HepG2 (cell line): Measurements from ENCODE around the gene DLEC1. TPM values are rescaled to one million over a fixed set of nuclear protein-coding genes. Genes with fewer than 3 reads are reported as not detected.

Source experiments
- ATAC-seq: fragments of 200-7000 bp; cut with Tn5 transposase; 3 replicates; pipeline ENCODE4 v1.9.1; 2020; ENCODE audit warnings: mild to moderate bottlenecking, moderate library complexity
- BruUV-seq: library from RNA; stranded (reverse); fragments of 400-500 nt; replicated peaks from 2 replicates; lab custom pipeline; 2021; lab: Mats Ljungman, UMichigan
- CTCF ChIA-PET: fragments of 300-600 bp; formaldehyde crosslinking; extraction: SDS; loops from one replicate; lab custom pipeline; 2021; ENCODE audit warnings: low total read pairs, inconsistent platforms, low intra/inter-chr PET ratio; lab: Yijun Ruan, JAX
- POLR2A ChIA-PET: fragments of 350-600 bp; sonication (Branson Sonifier 250); formaldehyde crosslinking; loops from one replicate; lab custom pipeline; 2020; ENCODE audit warnings: antibody characterized with exemption, inconsistent platforms; lab: Yijun Ruan, JAX
- DNase-seq: peaks from one replicate; pipeline ENCODE4 v3.0.0-alpha.2; 2015; ENCODE audit warnings: low spot score
- FAIRE-seq: peaks from 3 replicates; lab custom pipeline; 2011; peaks lifted over from hg19 to GRCh38; lab: Jason Lieb, UNC
- H2AFZ ChIP-seq: one replicate; pipeline ENCODE4 v1.6.1; 2011; ENCODE audit warnings: low read length, inconsistent platforms
- H3K27ac ChIP-seq: fragments of 300-600 bp; 3 replicates; pipeline ENCODE4 v1.8.0; 2011; ENCODE audit warnings: mixed run types, mild to moderate bottlenecking, mixed read lengths, low read length, inconsistent platforms; ENCODE audit not compliant: insufficient read depth; ENCODE audit errors: extremely low read length
- H3K27me3 ChIP-seq, 2 experiments: fragments of 200-600 bp in 1 of 2; 2 replicates in 1 of 2; 3 replicates in 1 of 2; pipeline versions ENCODE4 v1.6.0 to v1.8.0; 2011; ENCODE audit warnings: low read length in 2 of 2, mild to moderate bottlenecking in 2 of 2, moderate library complexity in 2 of 2, inconsistent platforms in 1 of 2; ENCODE audit not compliant: insufficient read depth in 2 of 2, control insufficient read depth in 1 of 2
- H3K36me3 ChIP-seq, 2 experiments: fragments of 200-600 bp in 1 of 2; replicated peaks in 1 of 2; 2 replicates in 1 of 2; 3 replicates in 1 of 2; pipeline versions ENCODE4 v1.5.1 to v1.8.0; 2011; ENCODE audit warnings: low read length in 2 of 2, inconsistent platforms in 1 of 2; ENCODE audit not compliant: insufficient read depth in 2 of 2, control insufficient read depth in 1 of 2
- H3K4me1 ChIP-seq: 2 replicates; pipeline ENCODE4 v1.5.1; 2012; ENCODE audit warnings: low read length, inconsistent platforms; ENCODE audit not compliant: insufficient read depth
- H3K4me2 ChIP-seq: 2 replicates; pipeline ENCODE4 v1.6.0; 2011; ENCODE audit warnings: low read depth, low read length, inconsistent platforms
- H3K4me3 ChIP-seq, 3 experiments: fragments of 200-600 bp in 1 of 3; sonication (generic), shearing (Covaris generic) in 1 of 3; replicated peaks in 1 of 3; 2 replicates each; pipeline ENCODE4 v1.5.1; 2011 to 2016; ENCODE audit warnings: low read length in 3 of 3, inconsistent platforms in 2 of 3, low read depth in 2 of 3, mild to moderate bottlenecking in 2 of 3, control low read depth in 1 of 3, mixed read lengths in 1 of 3; ENCODE audit not compliant: insufficient read depth in 1 of 3
- H3K79me2 ChIP-seq: one replicate; pipeline ENCODE4 v1.6.1; 2011; ENCODE audit warnings: low read length, inconsistent platforms; ENCODE audit not compliant: insufficient read depth
- H3K9ac ChIP-seq: 2 replicates; pipeline ENCODE4 v1.6.0; 2011; ENCODE audit warnings: mild to moderate bottlenecking, low read depth, low read length, inconsistent platforms; ENCODE audit not compliant: insufficient read depth
- H3K9me3 ChIP-seq: 2 replicates; pipeline ENCODE4 v1.5.1; 2012; ENCODE audit warnings: mild to moderate bottlenecking, low read length
- H4K20me1 ChIP-seq: 2 replicates; pipeline ENCODE4 v1.6.0; 2011; ENCODE audit warnings: inconsistent platforms, mild to moderate bottlenecking, low read length, moderate library complexity; ENCODE audit not compliant: insufficient read depth
- ARNT ChIP-seq: fragments of 450-650 bp; IDR thresholded peaks from 2 replicates; pipeline ENCODE4 v1.6.1; 2017
- ATM ChIP-seq: fragments of 450-650 bp; IDR thresholded peaks from 2 replicates; pipeline ENCODE4 v1.7.1; 2017; ENCODE audit warnings: mild to moderate bottlenecking, borderline replicate concordance
- FOXA1 ChIP-seq, 2 experiments: fragments of 450-650 bp in 1 of 2; sonication (generic) in 1 of 2; formaldehyde crosslinking in 1 of 2; IDR thresholded peaks; 2 replicates each; pipeline versions ENCODE4 v1.4.0 to v1.6.1; 2016 to 2020; ENCODE audit warnings: missing genetic modification reagents in 1 of 2
- JUNB ChIP-seq: sonication (generic); formaldehyde crosslinking; IDR thresholded peaks from 2 replicates; pipeline ENCODE4 v1.8.0; 2022; ENCODE audit warnings: missing genetic modification reagents, mild to moderate bottlenecking, borderline replicate concordance
- MAFF ChIP-seq: IDR thresholded peaks from 2 replicates; pipeline ENCODE4 v1.6.1; 2011; ENCODE audit warnings: low read depth, low read length, improper control_type of control experiment
- NR2F6 ChIP-seq, 2 experiments: IDR thresholded peaks; 2 replicates each; pipeline ENCODE4 v1.6.1; 2016; ENCODE audit warnings: antibody characterized with exemption in 1 of 2, mild to moderate bottlenecking in 1 of 2
- RBFOX2 ChIP-seq: fragments of 200-400 bp; formaldehyde crosslinking; IDR thresholded peaks from 2 replicates; pipeline ENCODE4 v1.6.1; 2017; ENCODE audit warnings: low read depth, mild to moderate bottlenecking, low read length
- SOX5 ChIP-seq: IDR thresholded peaks from 2 replicates; pipeline ENCODE4 v1.6.1; 2016; ENCODE audit warnings: borderline replicate concordance
- ZNF629 ChIP-seq: sonication (generic); formaldehyde crosslinking; conservative IDR thresholded peaks from 2 replicates; pipeline ENCODE4 v1.5.0; 2020; ENCODE audit warnings: missing genetic modification reagents
- WGBS: methylation state at CpG from one replicate; pipeline ENCODE4 v1.1.6; 2017; ENCODE audit warnings: low lambda C conversion rate; 5-methylcytosine and 5-hydroxymethylcytosine counted together
- in situ Hi-C: cut with HindIII; loops from 2 replicates; pipeline ENCODE4 v1.10.0; 2017; ENCODE audit warnings: low pct_unique_long_range_greater_than_20kb; ENCODE audit not compliant: extremely low pct_ligation_motif_present
- intact Hi-C: fragments of 100-400 bp; cut with micrococcal nuclease; formaldehyde crosslinking; loops from one replicate; pipeline ENCODE4 v1.10.0; 2022; ENCODE audit not compliant: unreplicated experiment
- polyA plus RNA-seq, 8 experiments: library from polyadenylated mRNA; depleted of rRNA in 3 of 8; stranded (reverse) in 7 of 8; unstranded in 1 of 8; fragments of >200 nt; fragmentation: Illumina TruSeq in 4 of 8; extraction: Trizol in 4 of 8; gene quantifications; 2 replicates each; pipeline versions ENCODE4 v1.2.1 to v1.2.3, GENCODE V29; 2011 to 2016; ENCODE audit warnings: low read depth in 4 of 8, missing spikeins in 1 of 8, mixed read lengths in 1 of 8; ENCODE audit not compliant: insufficient read depth in 1 of 8
- total RNA-seq, 5 experiments: library from RNA; depleted of rRNA; stranded (reverse); fragments of >200 nt; fragmentation: Illumina TruSeq; extraction: Trizol; gene quantifications; 2 replicates each; pipeline ENCODE4 v1.2.3, GENCODE V29; 2016; ENCODE audit warnings: low read depth in 1 of 5
- TF ChIP-seq, protein P1 (sequence below): sonication (generic); formaldehyde crosslinking; IDR thresholded peaks from 2 replicates; pipeline ENCODE4 v1.4.0; 2020; ENCODE audit warnings: missing genetic modification reagents
- TF ChIP-seq, protein P2 (sequence below): sonication (generic); formaldehyde crosslinking; IDR thresholded peaks from 2 replicates; pipeline ENCODE4 v1.5.0; 2020; ENCODE audit warnings: missing genetic modification reagents, mild to moderate bottlenecking, borderline replicate concordance
- TF ChIP-seq, protein P3 (sequence below): sonication (generic); formaldehyde crosslinking; IDR thresholded peaks from 2 replicates; pipeline ENCODE4 v1.8.1; 2023; ENCODE audit warnings: mild to moderate bottlenecking, missing genetic modification reagents

DLEC1 gene
- total and polyA plus RNA-seq, 2 of the 13 experiments (the other 11 are each of a cell fraction or from before 2014, with no cell fraction given) = 0.09 TPM; not detected in 1

DNA sequence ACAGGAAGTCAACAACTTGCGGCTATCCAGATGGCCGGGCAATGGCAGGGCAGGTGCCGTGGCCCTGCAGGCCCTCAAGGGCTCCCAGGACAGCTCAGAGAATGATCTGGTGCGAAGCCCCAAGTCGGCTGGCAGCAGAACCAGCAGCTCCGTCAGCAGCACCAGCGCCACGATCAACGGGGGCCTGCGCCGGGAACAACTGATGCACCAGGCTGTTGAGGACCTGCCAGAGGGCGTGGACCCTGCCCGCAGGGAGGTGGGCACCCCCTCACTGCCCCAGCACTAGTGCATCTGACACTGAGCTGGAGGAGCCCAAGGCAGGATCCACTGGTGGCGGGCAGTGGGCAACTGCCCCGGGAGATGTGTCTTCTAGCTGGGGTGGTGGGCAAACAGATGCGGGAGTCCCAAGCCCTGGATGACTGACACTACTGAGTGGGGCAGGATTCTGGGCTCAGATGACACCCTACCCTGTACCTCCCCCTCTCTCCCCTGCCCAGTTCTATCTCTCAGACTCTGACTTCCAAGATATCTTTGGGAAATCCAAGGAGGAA lies 32.5 kb upstream of the DLEC1 start:
- WGBS = 98% methylated on average over 11 of the region's 16 CpGs
- H3K4me2 ChIP-seq = no peak overlapping the region
- FAIRE-seq (no peak), ATAC-seq (no peak), DNase-seq (no peak)
- intact Hi-C loops (no loop called here), in situ Hi-C loops (no loop called here)
- ChIA-PET CTCF (no interaction called here), POLR2A (no interaction called here)
- no peak overlapping the region for H3K9ac ChIP-seq
- no peak overlapping the region for H3K4me3 ChIP-seq
- no peaks in the 10 kb centered on the region for H3K79me2 ChIP-seq
- no peaks in the 10 kb centered on the region for H3K9me3 ChIP-seq
- H4K20me1 ChIP-seq = no peaks in the 10 kb centered on the region
- H3K27ac ChIP-seq = no peak overlapping the region
- no TSS peak for BruUV-seq
- no peak overlapping the region for H2AFZ ChIP-seq
- peaks cover 47% of the 10 kb centered on the region for H3K4me1 ChIP-seq
- TF ChIP-seq JUNB (CRISPR knock-in tag) = no peak
- TF ChIP-seq RBFOX2 = peak; percentile 36; the same call in 1 of the 2 replicates
- no peak for TF ChIP-seq MAFF
- H3K36me3 ChIP-seq = no peaks in the 10 kb centered on the region; a peak in 2 of 5 replicates
- H3K27me3 ChIP-seq = no peaks in the 10 kb centered on the region; a peak in 2 of 5 replicates

DNA sequence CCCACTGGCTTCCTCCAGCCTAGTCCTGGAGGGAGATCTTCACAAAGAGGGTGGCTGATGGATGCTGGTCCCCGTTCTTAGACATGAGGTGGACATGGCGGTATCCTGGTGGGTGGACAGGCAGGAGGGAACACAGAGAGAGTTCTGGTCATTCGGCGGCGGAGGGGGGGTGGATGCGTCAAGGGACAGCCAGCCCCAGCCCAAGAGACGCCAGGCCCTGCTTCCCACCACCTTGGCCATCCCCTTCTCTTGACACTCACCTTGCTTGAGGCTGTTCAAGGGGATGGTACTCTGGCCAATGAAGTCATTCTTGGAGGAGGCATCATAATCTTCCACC lies 31.3 kb upstream of the DLEC1 start:
- TF ChIP-seq SOX5 (CRISPR knock-in tag) (no peak), FOXA1 (IDR thresholded peaks at IDR 0.05) (no peak), FOXA1 (CRISPR knock-in tag; IDR thresholded peaks at IDR 0.05) (no peak), ARNT (no peak), ATM (no peak), ZNF629 (CRISPR knock-in tag) (no peak), NR2F6 (IDR thresholded peaks at IDR 0.05) (no peak), NR2F6 (CRISPR knock-in tag; IDR thresholded peaks at IDR 0.05) (no peak)
- TF ChIP-seq, protein P1, sequence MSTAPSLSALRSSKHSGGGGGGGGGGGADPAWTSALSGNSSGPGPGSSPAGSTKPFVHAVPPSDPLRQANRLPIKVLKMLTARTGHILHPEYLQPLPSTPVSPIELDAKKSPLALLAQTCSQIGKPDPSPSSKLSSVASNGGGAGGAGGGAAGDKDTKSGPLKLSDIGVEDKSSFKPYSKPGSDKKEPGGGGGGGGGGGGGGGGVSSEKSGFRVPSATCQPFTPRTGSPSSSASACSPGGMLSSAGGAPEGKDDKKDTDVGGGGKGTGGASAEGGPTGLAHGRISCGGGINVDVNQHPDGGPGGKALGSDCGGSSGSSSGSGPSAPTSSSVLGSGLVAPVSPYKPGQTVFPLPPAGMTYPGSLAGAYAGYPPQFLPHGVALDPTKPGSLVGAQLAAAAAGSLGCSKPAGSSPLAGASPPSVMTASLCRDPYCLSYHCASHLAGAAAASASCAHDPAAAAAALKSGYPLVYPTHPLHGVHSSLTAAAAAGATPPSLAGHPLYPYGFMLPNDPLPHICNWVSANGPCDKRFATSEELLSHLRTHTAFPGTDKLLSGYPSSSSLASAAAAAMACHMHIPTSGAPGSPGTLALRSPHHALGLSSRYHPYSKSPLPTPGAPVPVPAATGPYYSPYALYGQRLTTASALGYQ (CRISPR knock-in tag) = no peak
- TF ChIP-seq, protein P2, sequence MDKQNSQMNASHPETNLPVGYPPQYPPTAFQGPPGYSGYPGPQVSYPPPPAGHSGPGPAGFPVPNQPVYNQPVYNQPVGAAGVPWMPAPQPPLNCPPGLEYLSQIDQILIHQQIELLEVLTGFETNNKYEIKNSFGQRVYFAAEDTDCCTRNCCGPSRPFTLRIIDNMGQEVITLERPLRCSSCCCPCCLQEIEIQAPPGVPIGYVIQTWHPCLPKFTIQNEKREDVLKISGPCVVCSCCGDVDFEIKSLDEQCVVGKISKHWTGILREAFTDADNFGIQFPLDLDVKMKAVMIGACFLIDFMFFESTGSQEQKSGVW (CRISPR knock-in tag) = no peak
- TF ChIP-seq, protein P3, sequence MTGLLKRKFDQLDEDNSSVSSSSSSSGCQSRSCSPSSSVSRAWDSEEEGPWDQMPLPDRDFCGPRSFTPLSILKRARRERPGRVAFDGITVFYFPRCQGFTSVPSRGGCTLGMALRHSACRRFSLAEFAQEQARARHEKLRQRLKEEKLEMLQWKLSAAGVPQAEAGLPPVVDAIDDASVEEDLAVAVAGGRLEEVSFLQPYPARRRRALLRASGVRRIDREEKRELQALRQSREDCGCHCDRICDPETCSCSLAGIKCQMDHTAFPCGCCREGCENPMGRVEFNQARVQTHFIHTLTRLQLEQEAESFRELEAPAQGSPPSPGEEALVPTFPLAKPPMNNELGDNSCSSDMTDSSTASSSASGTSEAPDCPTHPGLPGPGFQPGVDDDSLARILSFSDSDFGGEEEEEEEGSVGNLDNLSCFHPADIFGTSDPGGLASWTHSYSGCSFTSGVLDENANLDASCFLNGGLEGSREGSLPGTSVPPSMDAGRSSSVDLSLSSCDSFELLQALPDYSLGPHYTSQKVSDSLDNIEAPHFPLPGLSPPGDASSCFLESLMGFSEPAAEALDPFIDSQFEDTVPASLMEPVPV (CRISPR knock-in tag) = no peak
- no peak overlapping the region for H3K4me2 ChIP-seq
- 94% methylated on average over 7 of the region's 7 CpGs for WGBS
- DNase-seq (no peak), FAIRE-seq (no peak), ATAC-seq (no peak)
- H3K27ac ChIP-seq = no peak overlapping the region
- intact Hi-C loops = no loop called here
- no peaks in the 10 kb centered on the region; a peak in 2 of 5 replicates for H3K36me3 ChIP-seq
- ChIA-PET POLR2A (no interaction called here), CTCF (no interaction called here)
- BruUV-seq = no TSS peak
- no peak overlapping the region for H2AFZ ChIP-seq
- no peaks in the 10 kb centered on the region for H3K79me2 ChIP-seq
- in situ Hi-C loops = no loop called here
- no peaks in the 10 kb centered on the region; a peak in 1 of 5 replicates for H3K27me3 ChIP-seq
- H3K9ac ChIP-seq = no peak overlapping the region
- H3K9me3 ChIP-seq = no peaks in the 10 kb centered on the region
- no peaks in the 10 kb centered on the region for H4K20me1 ChIP-seq
- H3K4me3 ChIP-seq = no peak overlapping the region
- peaks cover 35% of the 10 kb centered on the region for H3K4me1 ChIP-seq
